Epithelial cell of prostate (primary cell): Measurements from ENCODE around the gene HTT-AS.

Source experiments
- DNase-seq: peaks from one replicate; pipeline ENCODE4 v3.0.0-alpha.2; 2011; ENCODE audit warnings: low read depth, low spot score
- H3K27ac ChIP-seq: fragments of 450-650 bp; 2 replicates; pipeline ENCODE4 v1.5.1; 2017; ENCODE audit warnings: mild to moderate bottlenecking

The HTT-AS gene

GRCh38 chr4:3091464-3091863 lies 17.1 kb upstream of the HTT-AS start:
- H3K27ac ChIP-seq = no peak overlapping the region
- no peak for DNase-seq

DNA sequence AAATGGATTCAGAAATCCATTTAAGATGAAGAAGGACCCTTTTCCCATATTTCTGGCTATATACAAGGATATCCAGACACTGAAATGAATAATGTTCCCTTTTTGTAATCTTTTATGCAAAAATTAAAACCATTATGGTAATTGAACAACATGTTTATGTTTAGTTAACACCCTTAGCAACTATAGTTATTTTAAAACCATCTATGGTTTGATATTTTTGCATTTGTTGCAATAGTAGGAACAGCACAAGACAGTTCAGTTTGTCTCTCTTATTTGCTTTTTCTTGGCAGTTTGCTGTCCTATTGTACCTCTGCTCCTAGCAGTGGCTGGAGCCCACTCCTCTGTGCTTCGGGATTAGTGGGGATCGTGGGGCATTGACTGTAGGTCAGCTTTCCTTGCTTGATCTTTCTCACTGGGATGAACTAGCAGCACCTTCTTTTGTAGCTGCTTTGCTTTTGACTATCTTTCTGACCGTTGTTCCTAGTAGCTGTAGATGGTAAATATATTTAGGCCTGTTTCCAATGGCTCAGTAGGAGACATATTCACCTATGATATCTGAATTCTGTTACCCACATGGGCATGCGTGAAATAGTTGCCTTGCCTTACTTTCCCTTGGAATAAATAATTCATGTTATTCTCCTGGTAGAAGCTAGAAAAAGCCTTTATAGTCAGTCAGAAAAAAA lies 12.9 kb upstream of the HTT-AS start:
- no peak overlapping the region for H3K27ac ChIP-seq
- DNase-seq = no peak

DNA sequence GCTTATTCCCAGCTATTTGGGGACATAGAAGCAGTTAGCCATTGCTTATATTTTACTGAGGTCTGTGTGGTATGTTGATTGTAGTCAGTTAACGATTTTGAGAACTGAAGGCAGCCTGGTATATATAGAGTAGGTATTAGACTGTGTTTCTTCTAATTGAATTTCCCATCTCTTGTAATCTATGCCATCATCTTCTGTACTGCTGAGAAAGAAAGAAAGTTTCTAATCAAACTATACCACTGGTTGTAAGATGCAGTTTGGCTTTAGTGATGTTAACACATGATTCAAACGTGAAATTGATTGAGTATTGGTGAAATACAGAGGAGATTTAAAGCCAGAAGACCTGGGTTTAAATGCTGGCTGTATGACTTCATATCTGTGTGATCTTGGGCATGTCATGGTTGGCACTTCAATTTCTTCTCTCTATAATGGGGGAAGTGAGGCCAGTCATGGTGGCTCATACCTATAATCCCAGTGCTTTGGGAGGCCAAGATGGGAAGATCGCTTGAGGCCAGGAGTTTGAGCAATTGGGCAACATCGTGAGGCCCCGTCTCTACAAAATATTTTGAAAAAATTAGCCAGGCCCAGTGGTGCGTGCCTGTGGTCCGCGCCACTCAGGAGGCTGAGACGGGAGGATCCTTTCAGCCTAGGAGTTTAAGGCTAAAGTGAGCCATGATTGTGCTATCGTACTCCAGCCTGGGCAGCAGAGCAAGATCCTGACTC lies 11.8 kb upstream of the HTT-AS start:
- H3K27ac ChIP-seq = no peak overlapping the region
- no peak for DNase-seq

GRCh38 chr4:3083732-3084131 lies 9.4 kb upstream of the HTT-AS start:
- DNase-seq = no peak
- H3K27ac ChIP-seq = no peak overlapping the region

- no peak for DNase-seq
- H3K27ac ChIP-seq = no peak overlapping the region
These were observed 8.7 kb upstream of the HTT-AS start for GRCh38 chr4:3082925-3083515.

- no peak overlapping the region for H3K27ac ChIP-seq
These were observed 5.4 kb upstream of the HTT-AS start for GRCh38 chr4:3079694-3080123.

DNA sequence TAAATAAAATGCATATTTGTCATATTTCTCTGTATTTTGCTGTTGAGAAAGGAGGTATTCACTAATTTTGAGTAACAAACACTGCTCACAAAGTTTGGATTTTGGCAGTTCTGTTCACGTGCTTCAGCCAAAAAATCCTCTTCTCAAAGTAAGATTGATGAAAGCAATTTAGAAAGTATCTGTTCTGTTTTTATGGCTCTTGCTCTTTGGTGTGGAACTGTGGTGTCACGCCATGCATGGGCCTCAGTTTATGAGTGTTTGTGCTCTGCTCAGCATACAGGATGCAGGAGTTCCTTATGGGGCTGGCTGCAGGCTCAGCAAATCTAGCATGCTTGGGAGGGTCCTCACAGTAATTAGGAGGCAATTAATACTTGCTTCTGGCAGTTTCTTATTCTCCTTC lies 3.5 kb upstream of the HTT-AS start:
- no peak for DNase-seq
- H3K27ac ChIP-seq = no peak overlapping the region

More at GRCh38 chr4:3079694-3080123, 5.4 kb upstream of the HTT-AS start:
- no peak for DNase-seq

DNA sequence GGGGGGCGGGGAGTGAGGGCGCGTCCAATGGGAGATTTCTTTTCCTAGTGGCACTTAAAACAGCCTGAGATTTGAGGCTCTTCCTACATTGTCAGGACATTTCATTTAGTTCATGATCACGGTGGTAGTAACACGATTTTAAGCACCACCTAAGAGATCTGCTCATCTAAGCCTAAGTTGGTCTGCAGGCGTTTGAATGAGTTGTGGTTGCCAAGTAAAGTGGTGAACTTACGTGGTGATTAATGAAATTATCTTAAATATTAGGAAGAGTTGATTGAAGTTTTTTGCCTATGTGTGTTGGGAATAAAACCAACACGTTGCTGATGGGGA lies 1.3 kb upstream of the HTT-AS start:
- no peak for DNase-seq
- H3K27ac ChIP-seq = peak overlapping the region; percentile 75

- DNase-seq = no peak
- H3K27ac ChIP-seq = peak overlapping the region; percentile 75
These were observed 711 bp upstream of the HTT-AS start for GRCh38 chr4:3074846-3075651.

- DNase-seq = no peak
- no peak overlapping the region for H3K27ac ChIP-seq
These were observed 920 bp downstream of the HTT-AS start for GRCh38 chr4:3073158-3074077.

- no peak overlapping the region for H3K27ac ChIP-seq
- no peak for DNase-seq
These were observed 2.5 kb downstream of the HTT-AS start for GRCh38 chr4:3071811-3072210.

DNA sequence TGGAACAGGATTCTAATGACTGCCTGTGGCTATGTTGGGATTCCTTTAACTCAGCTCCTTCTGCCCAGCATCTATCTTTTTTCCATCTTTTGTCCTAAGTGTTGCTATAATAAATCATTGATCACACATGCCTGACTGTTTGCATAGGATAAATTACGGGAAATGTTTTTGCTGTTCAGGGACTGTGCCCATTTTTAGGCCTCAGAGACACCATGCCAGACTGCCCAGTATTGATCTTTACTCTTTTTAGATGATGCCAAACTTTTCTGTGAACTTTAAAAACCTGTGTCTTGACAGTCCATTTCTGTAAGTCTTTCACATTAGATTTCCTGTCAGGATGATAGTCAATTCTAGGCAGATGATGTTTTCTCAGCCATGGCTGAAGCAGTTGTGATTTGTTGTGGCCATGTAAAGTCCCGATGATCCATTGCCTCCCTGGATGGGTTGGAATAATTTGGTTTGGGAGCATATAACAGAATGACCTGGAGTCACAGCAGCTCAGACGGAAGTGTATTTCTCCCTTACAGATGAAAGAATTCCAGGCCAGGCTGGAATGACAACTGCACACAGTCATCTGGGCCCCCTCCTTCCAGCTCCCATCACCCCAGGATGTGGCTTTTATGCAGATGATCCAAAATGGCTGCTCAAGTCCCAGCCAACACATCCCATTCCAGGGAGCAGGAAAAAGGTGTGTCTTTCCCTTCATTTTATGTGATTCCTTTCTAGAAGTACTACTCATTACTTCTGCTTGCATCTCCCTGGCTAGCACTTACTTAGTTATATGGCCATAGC lies 3.4 kb downstream of the HTT-AS start:
- no peak overlapping the region for H3K27ac ChIP-seq

GRCh38 chr4:3069661-3070199 lies 4.6 kb downstream of the HTT-AS start:
- no peak for DNase-seq
- no peak overlapping the region for H3K27ac ChIP-seq

More for the DNA sequence above, 3.4 kb downstream of the HTT-AS start:
- no peak for DNase-seq

DNA sequence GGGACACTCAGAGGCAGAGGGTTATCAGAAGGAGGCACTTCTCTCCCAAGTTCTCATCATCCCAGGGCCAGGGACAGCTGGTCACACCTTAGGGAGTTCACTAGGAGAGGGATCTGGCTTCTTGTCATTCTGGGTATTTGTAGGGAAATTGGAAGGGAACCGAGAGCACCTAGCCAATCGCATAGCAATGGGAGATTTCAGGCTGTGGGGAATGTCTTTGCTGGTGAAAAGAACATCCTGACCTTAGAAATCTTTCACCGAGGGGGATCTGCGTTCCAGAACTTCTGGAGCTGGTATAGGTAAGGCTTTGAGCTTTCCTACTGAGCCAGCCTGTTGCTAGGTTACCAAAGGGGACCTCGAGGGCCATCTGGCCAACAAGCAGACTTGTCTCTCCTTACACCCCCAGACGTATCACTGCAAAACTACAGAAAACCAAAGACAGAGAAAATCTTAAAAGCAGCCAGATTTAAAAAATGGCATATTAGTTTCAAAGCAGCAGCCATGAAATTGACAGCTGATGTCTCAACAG lies 6.8 kb downstream of the HTT-AS start:
- no peak overlapping the region for H3K27ac ChIP-seq
- DNase-seq = no peak

DNA sequence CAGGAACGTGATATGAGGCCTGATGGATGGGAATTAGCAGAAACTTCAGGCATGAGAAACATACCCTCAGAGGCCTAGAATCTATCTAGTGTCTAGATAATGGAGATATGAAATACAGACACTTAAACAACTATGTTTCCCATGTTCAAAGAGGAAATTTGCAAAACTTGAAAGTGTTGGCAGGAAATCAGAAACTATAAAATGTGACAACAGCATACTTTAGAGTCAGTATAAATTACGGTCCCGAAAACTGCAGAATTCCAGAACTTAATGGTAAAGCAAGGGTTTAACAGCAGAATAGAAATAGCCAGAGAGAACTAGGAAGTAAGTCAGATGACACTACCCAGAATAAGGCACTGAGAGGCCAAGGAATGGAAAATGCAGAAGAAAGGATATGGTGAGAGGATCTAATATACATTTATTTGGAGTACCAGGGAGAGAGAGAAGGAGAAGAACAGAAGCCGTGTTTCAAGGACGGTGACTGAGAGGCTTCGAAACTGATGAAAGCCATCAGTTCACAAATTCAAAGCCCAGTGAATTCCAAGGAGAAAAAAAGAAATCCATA lies 7.4 kb downstream of the HTT-AS start:
- H3K27ac ChIP-seq = no peak overlapping the region
- no peak for DNase-seq

DNA sequence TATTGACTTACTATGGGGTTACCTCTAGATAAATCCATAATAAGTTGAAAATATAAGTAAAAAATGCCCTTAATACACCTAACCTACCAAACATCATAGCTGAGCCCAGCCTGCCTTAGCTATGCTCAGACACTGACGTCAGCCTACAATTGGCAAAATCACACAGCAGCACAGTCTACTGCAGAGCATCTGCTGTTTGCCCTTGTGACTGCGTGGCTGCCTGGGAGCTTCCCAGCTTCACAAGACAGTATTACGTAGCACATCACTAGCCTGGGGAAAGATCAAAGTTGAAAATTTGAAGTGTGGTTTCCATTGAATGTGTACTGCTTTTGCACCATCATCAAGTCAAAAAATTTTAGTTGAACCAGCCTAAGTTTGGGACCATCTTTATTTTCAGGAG lies 8.8 kb downstream of the HTT-AS start:
- H3K27ac ChIP-seq = no peak overlapping the region
- DNase-seq = no peak

DNA sequence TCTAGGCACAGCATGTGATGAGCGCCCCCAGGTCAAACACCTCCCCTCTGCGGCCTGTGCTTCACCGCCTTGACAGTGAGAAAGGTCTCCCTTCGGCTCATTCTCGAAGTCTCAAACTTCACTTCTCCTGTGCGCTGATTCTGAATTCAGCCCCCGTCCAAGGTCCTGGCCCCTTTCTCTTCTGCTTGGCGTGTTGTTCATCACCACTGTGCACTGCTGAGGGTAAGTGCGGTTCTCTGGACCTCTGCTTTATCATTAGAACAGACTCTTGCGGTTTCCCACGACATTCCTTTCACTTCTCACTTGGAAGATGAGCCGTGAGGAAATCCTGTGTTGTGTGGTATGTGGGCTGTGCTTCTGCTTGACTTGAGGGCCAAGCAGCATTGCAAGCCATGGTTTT lies 11.9 kb downstream of the HTT-AS start:
- H3K27ac ChIP-seq = no peak overlapping the region
- DNase-seq = no peak

DNA sequence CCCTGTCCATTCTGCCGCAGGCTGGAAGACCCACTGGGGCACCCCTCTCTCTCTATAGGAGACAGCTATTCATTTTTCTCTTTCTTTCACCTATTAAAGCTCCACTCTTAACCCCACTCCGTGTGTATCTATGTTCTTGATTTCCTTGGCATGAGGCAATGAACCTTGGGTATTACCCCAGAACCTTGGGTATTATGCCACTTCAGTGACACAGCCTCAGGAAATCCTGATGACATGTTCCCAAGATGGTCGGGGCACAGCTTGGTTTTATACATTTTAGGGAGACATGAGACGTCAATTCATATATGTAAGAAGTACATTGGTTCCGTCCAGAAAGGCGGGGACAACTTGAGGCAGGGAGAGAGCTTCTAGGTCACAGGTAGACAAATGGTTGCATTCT lies 13.4 kb downstream of the HTT-AS start:
- no peak overlapping the region for H3K27ac ChIP-seq
- no peak for DNase-seq
